ENCODE measurements around the gene PMIS2.
A peak's percentile ranks its signal among the peaks of the same experiment; 100 is the strongest.
"Not testable (repeated sequence)": the region's sequence is repeated elsewhere in the genome, so short reads cannot be mapped to it uniquely, and the experiment has no call there.

Gene PMIS2

DNA sequence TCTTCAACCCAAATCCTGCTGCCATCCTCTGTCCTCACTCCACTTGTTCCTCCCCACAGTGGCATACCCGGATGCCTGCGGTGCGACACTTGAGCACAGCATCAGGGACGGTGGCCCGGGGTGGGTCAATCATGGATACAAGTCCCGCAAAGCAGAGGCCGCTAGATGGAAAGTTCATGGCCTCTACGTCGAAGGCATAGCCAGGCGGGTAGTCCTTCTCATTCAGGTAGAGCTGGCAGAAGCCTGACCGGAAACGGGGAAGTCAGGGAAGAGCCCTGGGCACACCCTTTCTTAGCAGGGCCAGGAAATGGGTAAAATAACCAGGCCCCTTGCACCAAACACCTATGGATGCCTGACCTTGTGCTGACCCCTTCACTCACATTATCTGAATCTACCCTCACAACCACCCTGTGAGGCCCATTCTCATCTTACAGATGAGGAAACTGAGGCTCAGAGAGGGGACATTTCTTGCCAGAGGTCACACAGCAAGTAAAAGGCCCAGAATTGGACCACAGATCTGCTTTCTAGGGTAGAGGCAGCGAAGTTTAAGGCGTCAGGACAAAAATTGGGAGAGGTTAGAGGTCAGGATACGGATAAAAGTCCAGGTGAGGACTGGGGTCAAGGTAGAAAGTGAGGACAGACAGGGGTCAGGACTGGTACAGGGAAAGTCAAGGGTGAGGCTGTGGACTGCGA lies 29.0 kb upstream of the PMIS2 start:
- no peak for DNase-seq

DNA sequence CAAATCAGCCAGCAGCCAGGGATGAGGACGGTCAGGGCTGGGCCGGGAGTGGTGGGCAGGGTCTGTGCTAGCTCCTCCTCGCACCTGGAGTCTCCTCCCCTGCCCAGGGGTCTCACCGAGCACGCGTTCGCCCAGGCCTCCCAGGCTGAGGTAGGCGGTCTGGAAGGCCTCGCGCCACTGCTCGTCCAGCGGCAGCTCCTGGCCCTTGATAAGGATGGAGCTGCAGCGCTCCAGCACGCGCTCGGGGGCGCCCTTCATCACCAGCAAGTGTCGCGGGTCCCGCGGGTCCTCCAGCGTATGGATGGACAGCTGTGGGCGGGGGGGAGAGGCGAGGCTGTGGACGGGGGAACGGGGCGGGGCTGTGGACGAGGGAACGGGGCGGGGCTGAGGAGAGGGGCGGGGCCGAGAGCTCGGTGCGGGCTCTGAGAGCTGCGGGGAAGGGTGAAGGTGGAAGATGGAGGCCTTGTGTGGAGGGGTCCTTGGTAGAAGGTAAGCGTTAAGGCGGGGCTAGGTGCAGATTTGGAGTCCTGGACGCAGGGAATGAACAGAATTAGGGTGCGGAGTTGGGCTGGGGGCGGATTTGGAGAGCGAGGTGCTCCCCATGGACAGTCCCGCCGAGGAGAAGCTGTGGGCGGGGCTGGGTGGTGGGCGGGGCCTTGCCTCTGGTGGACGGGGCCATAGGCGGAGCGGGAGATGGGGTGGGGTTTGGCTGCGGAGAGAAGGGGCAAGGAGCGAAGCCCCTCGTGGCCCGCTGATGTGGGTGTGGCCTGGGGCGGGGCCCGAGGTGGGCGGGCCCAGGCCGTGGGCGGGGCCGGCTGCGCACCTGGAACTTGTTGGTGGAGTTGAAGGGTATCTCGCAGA lies 28.2 kb upstream of the PMIS2 start:
- peak; percentile 85 for DNase-seq

DNA sequence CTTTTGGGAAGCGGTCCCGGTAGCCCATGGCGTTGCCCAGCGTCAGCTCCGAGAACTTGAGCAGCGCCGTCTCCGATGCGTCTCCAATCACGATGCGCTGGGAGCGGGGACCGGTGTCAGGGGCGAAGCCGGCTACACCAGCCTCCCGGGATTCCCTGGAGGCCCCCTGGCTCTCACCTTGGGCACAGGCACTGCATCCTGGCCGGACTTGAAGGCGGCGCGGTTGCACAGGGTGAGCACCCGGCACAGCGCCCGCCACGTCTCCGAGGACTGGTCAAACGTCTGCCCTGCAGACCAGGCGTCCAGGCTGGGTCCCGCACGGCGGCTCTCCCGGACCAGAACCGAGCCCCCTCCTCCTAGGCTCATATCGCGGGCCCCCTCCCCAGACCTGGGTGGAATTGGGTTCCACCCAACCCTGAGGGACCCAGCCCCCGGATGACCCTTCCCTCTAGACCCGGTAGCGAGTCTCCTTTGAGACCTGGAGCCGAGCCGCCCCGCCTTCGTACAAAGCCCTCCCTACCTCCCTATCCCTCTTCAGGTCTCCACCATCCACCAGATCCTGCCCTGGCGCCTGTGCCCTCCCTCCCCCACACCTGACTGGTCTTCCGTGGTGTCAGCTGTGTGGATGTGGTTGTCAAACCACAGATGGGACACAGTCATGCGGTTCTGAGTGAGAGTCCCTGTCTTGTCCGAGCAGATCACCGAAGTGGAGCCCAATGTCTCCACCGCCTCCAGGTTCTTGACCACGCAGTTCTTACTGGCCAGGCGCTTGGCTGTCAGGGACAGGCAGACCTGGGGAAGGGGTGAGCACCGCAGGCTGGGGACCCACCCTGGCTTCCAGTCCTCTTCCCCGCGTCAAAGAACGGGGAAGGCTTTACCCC lies 27.3 kb upstream of the PMIS2 start:
- peak; percentile 77 for DNase-seq

DNA sequence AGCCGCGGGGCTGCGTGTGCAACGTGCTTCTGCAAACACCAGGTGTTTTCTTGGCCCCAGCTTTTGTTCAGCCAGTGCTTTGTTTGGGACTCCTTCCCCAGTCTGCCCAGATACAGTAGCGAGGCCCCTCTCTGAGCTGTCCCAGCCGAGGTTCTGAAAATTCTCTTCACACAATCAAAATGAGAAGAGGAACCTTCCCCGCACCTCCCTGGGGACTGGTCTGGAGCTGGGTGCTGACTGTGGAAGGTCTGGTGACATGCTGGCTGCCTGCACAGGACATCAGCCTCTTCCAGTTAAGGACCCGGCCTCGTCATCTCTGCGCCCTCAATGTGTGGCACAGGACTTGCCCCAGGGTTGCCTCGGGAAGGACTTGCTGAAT lies 26.7 kb upstream of the PMIS2 start:
- DNase-seq, result peak; percentile 65

DNA sequence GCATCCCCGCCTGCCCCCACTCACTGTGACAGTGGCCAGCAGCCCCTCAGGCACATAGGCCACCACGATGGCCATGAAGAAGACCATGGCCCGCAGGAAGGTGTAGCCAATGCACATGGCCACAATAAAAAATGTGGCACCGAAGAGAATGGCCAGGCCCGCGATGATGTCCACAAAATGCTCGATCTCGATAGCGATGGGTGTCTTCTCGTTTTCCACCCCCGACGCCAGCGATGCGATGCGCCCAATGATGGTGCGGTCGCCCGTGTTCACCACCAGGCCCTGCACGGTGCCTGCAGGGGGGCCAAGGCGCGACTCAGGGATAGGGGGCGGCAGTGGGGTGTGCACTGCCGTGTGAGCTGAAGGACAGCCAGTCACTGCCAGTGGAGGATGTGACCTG lies 26.2 kb upstream of the PMIS2 start:
- DNase-seq, result no peak

DNA sequence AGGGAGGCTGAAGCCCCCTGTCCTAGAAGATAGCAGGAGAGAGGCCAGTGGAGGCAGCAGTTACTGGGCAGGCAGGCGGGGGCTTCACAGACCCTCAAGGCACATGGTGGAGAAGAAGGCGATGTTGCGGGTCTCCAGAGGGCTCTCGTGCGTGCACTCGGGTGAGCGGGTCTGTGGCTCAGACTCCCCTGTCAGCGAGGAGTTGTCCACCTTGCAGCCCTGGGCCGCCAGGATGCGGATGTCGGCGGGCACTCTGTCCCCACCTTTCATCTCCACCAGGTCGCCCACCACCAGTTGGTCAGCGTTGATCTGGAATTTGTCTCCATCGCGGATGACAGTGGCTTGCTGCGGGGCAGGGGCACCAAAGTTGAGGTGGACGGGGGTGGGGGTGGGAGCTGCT lies 25.7 kb upstream of the PMIS2 start:
- DNase-seq, result no peak

DNA sequence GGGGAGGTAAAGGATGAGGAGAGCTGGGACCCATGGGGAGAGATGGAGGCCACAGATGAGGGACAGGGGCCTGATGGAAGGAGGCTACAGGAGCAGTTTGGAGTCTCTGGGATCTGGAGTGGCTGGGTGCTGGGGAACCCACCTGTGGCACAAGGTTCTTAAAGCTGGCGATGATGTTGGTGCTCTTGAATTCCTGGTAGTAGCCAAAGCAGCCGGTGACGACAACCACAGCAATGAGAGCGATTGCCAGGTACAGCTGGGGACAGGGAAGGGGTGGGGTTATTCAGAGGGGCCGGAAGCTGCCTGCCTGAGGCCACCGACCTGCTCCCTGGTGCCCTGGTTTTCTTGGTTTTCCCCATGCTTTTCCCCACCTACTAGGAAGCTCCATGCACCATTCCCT lies 25.3 kb upstream of the PMIS2 start:
- DNase-seq, result no peak

DNA sequence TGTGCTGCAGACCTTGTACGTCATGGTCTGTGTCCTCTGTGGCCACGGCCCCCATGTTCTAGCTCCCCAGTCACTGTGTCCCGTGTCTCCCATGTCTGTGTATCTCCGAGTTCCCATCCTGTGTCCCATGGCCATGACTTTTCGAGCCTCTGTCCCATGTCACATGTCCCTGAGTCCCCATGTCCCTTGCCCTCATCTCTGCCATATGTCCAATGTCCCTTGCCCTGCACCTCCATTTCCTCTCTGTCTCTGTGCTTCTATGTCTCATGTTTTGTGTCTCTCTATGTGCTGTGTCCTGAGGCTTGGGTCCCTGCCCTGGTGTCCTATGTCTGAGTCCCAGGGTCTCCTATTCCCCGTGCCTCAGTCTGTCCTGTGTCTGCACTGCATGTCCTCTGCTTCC lies 24.5 kb upstream of the PMIS2 start:
- DNase-seq, result no peak

DNA sequence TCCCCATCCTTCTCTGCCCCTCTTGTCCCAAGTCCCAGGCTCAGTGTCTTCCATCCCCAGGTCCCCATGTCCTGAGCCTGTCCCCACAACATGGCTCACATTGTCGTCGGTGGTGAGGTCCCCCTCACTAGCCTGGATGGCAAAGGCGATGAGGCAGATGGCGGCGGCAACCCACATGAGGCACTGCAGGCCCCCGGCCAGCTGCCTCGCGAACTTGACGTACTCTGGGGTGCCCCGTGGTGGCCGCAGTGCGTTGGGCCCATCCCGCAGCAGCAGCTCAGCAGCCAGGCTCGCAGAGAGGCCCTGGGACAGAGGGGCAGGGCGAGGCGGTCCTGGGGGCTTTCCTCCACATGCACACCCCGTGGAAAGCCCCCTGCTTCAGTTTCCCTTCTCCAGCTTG lies 23.6 kb upstream of the PMIS2 start:
- DNase-seq, result no peak

DNA sequence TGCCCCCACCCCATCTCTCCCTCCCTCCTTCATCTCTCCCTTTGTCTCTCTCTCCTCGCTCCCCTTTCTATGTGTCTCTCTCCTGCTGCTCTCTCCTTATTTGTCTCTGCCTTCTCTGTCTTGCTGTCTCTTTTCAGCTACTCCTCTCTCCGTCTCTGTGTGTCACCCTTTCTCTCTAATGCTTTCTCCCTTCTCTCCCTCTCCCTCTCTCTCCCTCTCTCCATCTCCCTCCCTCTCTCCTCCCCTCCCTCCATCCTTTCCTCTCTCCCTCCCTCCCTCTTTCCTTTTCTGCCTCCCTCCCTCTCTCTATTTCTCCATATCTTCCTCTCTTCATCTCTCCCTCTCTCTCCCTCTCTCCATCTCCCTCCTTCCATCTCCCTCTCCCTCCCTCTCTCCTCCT lies 23.2 kb upstream of the PMIS2 start:
- no peak for DNase-seq

DNA sequence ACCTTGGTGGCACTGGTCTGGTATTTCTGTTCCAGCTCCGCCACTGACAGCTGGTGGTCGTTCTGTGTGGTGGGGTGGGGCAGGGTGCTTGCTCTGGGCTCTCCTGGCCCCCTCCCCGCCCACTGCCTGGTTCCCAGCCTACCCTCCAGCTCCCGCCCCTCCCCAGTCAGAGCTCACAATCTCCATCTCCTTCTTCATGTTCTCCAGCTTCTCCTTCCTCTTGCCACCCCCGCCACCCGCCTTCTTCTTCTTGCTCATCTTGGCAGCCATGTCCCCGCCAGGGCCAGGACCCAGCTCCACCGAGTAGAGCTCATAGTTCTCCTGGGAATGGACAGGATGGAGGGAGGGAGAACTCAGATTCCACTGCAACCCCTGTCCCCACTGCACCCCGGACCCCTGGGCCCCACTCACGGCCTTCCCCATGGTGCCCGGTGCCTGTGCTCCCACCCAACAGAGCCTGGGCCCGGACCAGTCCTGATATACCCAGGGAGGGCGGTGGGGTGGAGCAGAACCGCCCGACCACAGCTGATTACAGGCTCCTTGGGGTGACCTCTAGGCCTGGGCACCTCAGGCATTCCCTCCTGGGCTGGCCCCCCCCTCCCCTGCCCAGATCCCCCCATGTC lies 22.7 kb upstream of the PMIS2 start, which contains the start of gene ATP4A:
ATP4A (minus strand) TSS at position 452 of the 623 bp plus-strand sequence; CDS start at position 423, 29 bp downstream.
- no peak for DNase-seq

DNA sequence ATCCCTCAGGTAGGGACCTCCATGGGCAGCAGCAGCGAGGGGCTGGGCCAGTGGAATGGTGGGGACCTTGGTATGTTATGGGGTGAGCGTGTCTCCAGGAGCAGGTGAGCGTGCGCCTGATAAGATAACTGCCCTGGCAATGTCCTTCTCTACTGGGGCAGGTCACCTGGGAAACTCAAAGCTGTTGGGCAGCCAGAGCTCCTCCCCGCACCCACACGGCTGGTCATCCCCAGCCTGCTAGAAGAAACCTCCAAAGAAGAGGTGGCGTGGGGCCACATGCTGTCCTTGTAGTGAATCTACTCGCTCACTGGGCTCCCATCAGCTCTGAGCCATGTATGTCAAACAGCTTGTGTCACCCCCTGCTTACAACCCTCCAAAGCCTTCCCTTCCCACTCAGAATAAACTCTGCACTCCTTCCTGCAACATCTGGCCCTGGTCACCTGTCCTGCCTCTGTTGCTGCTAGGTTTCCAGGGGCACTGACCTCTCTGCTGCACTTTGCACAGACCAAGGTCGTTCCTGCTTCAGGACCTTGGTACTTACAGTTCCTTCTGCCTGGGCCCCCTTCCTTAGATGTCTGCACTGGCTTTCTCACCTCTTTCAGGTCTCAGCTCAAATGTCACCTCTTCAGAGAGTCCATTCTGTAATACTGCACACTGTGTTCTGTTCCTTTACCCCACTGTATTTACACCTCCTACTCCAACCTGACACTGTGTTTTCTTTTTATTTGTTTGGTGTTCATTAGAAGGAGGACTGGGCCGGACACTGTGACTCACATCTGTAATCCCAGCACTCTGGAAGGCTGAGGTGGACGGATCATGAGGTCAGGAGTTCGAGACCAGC lies 20.7 kb upstream of the PMIS2 start:
- no peak for DNase-seq

DNA sequence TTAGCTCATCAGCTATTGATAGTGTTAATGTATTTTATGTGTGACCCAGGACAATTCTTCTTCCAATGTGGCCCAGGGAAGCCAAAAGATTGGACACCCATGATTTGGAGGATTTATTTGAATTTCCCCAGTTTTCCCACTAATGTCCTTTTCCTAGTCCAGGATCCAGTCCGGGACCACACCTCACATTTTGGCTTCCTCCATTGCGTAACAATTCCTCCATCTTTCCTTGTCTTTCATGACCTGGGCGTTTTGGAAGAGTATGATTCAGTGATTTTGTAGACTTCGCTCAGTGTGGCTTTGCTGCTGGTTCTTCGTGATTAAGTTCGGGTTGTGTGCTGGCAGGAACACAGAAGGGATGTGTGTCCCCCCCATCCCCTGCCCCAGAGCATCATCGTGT lies 19.2 kb upstream of the PMIS2 start:
- no peak for DNase-seq

DNA sequence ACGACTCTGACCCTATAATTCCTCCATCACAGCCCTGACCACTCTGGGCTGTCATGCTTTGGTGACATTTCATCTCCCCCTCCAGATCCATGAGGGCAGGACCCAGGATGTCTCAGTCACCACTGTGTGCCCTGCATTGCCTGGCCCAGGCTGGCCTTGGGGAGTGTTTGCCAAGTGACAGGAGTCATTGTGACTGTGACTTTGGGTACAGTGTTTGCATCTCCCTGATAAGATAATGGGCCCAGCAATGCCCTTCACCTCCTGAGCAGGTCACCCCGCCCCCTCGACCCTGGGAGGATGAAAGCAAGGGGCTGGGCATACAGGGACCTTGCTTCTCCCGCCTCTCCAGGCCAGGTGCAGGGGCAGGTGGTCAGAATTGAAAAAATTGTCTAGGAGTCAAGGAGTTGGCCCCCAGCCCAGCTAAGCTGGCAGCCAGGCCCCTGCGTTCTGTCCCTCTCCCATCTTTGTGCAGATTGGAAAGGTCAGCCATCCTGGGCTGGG lies 16.6 kb upstream of the PMIS2 start:
- no peak for DNase-seq

DNA sequence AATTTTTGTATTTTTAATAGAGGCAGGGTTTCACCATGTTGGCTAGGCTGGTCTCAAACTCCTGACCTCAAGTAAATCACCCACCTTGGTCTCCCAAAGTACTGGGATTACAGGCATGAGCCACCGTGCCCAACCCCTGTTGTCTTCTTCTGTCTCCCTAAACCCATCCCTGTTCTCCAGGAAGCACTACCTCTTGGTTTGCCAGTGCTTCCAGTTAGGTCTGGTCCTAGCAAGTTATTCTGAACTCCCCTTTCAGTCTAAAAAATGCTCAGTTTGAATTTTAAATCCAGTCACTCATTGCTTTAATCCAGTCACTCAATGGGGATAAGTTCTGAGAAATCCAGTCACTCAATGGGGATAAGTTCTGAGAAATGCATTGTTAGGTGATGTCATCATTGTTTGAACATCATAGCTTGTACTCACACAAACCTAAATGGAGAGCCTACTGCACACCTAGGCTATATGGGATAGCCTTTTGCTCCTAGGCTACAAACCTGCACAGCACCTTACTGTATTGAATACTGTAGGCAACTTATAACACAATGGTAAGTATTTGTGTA lies 14.5 kb upstream of the PMIS2 start:
- no peak for DNase-seq

DNA sequence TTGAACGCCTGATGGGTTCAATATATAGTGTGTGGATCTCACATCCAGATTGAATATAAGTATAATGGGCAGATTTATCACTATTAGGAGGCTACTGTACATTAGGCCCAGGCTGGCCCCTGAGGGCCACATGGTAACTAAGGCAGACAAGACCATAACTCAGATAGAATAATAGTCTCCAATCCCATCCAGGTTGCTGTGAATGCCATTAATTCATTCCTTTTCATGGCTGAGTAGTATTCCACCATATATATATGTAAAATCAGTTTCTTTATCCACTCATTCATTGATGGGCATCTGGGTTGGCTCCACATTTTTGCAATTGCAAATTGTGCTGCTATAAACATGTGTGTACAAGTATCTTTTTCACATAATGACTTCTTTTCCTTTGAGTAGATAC lies 8.1 kb upstream of the PMIS2 start:
- DNase-seq, result no peak

DNA sequence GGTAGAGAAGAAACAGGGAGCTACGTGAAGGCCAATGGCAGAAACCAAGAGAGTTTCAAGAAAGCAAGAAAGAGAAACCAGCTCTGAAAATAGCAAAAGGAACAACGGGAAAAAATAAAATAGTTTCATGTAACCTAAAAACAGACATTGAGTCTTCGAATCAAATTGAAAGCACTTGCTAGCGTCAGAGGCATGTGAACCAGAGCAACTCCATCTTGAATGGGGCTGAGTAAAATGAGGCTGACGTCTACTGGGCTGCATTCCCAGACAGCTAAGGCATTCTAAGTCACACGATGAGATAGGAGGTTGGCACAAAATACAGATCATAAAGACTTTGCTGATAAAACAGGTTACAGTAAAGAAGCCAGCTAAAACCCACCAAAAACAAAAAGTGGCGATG lies 7.3 kb upstream of the PMIS2 start:
- DNase-seq, result no peak

DNA sequence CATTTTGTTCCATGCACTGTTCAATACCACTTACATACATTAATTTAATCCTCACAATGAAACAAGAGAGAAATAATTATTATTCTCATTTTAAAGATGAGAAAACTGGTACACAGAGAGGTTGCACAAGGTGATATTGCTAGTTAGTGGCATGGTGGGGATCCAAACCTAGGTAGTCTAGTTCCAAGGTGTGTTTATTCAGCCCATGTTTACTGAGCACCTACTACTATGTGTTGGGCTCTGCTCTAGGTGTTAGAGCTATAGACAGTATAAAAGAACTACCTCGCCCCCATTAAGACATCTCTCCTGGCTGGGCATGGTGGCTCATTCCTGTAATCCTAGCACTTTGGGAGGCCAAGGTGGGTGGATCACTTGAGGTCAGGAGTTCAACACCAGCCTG lies 3.2 kb upstream of the PMIS2 start:
- no peak for DNase-seq

DNA sequence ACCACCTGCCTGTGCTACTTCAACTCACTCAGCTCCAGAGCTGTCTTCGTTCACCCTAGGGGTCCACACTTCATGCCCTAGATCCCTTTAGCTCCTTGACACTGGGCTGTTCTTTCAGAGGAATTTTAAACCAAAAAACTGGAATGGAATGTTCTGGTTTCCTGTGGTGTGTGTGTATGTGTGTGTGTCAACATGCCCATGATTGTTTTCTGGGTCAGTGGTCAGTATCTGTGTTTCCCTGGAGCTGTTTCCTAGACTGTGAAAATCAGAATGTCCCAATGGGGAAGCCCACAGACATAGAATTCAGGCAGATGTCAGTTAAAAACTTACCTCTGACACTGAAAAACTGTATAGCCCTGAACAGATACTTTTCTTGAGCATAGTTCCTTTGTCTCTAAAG lies 1.3 kb downstream of the PMIS2 start:
- DNase-seq, result no peak

DNA sequence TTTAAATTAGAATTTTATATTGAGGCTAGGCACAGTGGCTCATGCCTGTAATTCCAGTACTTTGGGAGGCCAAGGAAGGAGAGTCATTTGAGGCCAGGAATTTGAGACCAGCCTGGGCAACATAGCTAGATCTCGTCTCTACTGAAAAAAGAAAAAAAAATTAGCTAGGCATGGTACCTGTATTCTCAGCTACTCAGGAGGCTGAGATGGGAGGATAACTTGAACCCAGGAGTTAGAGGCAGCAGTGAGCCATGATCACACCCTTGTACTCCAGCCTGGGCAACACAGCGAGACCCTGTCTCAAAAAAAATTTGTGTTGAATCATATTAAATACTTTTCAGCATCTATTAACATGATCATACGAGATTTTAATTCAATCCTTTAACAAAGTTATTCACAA lies 4.9 kb downstream of the PMIS2 start:
- no peak for DNase-seq

DNA sequence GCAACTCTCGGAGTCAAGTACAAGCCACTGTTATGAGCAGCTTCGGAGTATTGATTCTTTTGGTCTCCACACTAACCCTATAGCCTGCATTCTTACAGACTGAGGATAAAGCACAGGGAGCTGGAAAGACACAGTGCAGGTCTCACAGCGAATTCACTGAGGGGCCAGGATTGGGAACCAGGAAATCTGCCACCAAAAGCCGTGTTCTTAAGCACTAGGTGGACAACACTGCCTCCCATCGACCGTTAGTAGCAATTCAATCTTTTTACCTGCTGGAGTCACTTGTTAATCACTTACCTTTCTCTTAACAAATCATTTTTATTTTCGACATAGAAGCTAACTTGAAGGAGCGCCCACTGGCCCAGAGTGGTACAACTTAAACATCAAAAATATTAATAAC lies 6.3 kb downstream of the PMIS2 start:
- peak; percentile 75 for DNase-seq

DNA sequence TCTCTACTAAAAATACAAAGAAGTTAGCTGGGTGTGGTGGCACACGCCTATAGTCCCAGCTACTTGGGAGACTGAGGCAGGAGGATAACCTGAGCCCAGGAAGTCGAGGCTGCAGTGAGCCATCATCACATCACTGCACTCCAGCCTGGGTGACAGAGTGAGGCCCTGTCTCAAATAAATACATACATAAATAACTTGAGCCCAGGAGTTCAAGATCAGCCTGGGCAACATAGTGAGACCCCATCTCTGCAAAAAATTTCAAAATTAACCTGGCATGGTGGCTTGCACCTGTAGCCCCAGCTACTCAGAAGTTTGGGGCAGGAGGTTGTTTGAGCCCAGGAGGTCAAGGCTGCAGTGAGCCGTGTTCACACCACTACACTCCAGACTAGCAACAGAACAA lies 9.1 kb downstream of the PMIS2 start:
- not testable (repeated sequence) for DNase-seq
